Measurements from ENCODE around the gene SYNE1.

DNA sequence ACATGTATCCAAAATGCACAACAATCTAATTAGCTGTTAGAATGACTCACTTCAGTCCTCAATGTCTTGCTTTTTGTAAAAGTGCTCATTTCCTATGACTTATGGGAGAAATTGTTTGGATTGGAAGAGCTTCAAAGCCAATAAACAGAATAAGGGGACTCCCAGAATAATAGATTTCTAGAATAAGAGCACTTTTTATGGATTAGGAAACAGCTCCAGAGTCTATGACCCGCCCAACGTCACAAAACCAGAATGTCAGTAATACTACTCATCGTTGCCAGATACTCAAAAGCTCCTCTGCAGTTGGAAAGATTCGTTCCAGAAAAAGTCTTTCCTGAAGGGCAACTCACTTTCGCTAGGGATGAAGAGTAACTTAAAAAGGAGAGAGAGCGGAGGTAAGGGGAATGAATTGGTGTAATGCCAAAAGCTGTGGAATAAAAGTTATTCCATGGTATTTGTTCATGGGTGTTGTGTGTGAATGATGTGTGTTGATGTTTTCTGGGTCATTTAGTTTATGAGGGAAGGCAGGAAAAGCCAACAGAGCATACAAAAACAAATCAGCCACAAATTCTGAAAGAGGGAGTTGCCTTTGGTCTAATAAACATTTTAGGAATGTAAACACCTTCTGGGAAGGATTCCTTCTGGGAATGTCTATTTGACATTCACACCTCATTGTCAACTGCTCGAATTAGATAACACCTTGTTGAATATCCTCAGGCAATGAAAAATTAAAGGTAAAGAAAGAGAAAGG, 64.6 kb downstream of the SYNE1 start:
- TF ChIP-seq, protein P1, sequence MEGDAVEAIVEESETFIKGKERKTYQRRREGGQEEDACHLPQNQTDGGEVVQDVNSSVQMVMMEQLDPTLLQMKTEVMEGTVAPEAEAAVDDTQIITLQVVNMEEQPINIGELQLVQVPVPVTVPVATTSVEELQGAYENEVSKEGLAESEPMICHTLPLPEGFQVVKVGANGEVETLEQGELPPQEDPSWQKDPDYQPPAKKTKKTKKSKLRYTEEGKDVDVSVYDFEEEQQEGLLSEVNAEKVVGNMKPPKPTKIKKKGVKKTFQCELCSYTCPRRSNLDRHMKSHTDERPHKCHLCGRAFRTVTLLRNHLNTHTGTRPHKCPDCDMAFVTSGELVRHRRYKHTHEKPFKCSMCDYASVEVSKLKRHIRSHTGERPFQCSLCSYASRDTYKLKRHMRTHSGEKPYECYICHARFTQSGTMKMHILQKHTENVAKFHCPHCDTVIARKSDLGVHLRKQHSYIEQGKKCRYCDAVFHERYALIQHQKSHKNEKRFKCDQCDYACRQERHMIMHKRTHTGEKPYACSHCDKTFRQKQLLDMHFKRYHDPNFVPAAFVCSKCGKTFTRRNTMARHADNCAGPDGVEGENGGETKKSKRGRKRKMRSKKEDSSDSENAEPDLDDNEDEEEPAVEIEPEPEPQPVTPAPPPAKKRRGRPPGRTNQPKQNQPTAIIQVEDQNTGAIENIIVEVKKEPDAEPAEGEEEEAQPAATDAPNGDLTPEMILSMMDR (IDR thresholded peaks at IDR 0.05), result no peak
- TF ChIP-seq EP300 (IDR thresholded peaks at IDR 0.05), result no peak

Data from ovary (tissue), 3 donors.